SIG-M5 treated with dmso at 0.1 percent for 504 hours (cell line): ENCODE data around the gene WDR74.
A peak's percentile ranks its signal among the peaks of the same experiment; 100 is the strongest.

Experiments used
- DNase-seq: peaks from one replicate; lab custom pipeline; 2025; ENCODE audit not compliant: unreplicated experiment; lab: John Stamatoyannopoulos, UW

Gene WDR74

GRCh38 chr11:62799486-62799885 is 39.9 kb downstream of the WDR74 start:
- DNase-seq: no peak

GRCh38 chr11:62796281-62796680 is 43.1 kb downstream of the WDR74 start:
- no peak for DNase-seq

- DNase-seq: no peak
These were observed 45.1 kb downstream of the WDR74 start for GRCh38 chr11:62794201-62794775.

GRCh38 chr11:62792202-62792575 is 47.2 kb downstream of the WDR74 start:
- no peak for DNase-seq

GRCh38 chr11:62791501-62792201 is 47.7 kb downstream of the WDR74 start, which contains the start of gene TMEM223:
Gene TMEM223, minus strand, starts transcription at chr11:62792006. Its CDS starts 12 bp downstream, at chr11:62791994.
- peak; percentile 78 for DNase-seq

GRCh38 chr11:62789576-62789975 is 49.8 kb downstream of the WDR74 start:
- no peak for DNase-seq

- DNase-seq: no peak
These were observed 50.4 kb downstream of the WDR74 start for GRCh38 chr11:62788991-62789390.

- peak; percentile 96 for DNase-seq
These were observed 52.2 kb downstream of the WDR74 start, which contains the start of gene TMEM179B for GRCh38 chr11:62787005-62787759. Gene TMEM179B, plus strand, starts transcription at chr11:62787402. Its CDS starts 30 bp downstream, at chr11:62787432.

GRCh38 chr11:62786318-62787004 is 52.9 kb downstream of the WDR74 start:
- peak; percentile 76 for DNase-seq
